ENCODE measurements around the gene CCDC83. TPM values are rescaled to one million over a fixed set of nuclear protein-coding genes. Genes with fewer than 3 reads are reported as not detected.

The CCDC83 gene
- total RNA-seq, 1 donor from 2014 or later, result not detected

- Mint-ChIP-seq H3K9me3 (ENCODE audit: unreplicated experiment) (no peaks in the 10 kb centered on the region), H3K27ac (ENCODE audit: unreplicated experiment) (no peak overlapping the region), H3K4me3 (ENCODE audit: unreplicated experiment) (no peak overlapping the region), H3K36me3 (ENCODE audit: low read depth, unreplicated experiment) (no peaks in the 10 kb centered on the region), H3K27me3 (ENCODE audit: unreplicated experiment) (peaks cover 2% of the 10 kb centered on the region), H3K4me1 (ENCODE audit: unreplicated experiment) (no peaks in the 10 kb centered on the region)
- DNase-seq (ENCODE audit: low spot score), result no peak
- no peak for TF ChIP-seq CTCF (IDR thresholded peaks at IDR 0.05; ENCODE audit: unreplicated experiment)
Observed at GRCh38 chr11:85884581-85885021, 29.4 kb downstream of the CCDC83 start.

GRCh38 chr11:85886089-85887056 is 31.2 kb downstream of the CCDC83 start:
- Mint-ChIP-seq H3K27me3 (ENCODE audit: unreplicated experiment) (peaks cover 2% of the 10 kb centered on the region), H3K9me3 (ENCODE audit: unreplicated experiment) (no peaks in the 10 kb centered on the region), H3K27ac (ENCODE audit: unreplicated experiment) (no peak overlapping the region), H3K36me3 (ENCODE audit: low read depth, unreplicated experiment) (no peaks in the 10 kb centered on the region), H3K4me3 (ENCODE audit: unreplicated experiment) (no peak overlapping the region), H3K4me1 (ENCODE audit: unreplicated experiment) (no peaks in the 10 kb centered on the region)
- TF ChIP-seq CTCF (IDR thresholded peaks at IDR 0.05; ENCODE audit: unreplicated experiment), result no peak
- DNase-seq (ENCODE audit: low spot score), result no peak

- DNase-seq (ENCODE audit: low spot score), result no peak
- H3K4me1 Mint-ChIP-seq (ENCODE audit: unreplicated experiment), result no peaks in the 10 kb centered on the region
- no peak overlapping the region for H3K27ac Mint-ChIP-seq (ENCODE audit: unreplicated experiment)
- no peak overlapping the region for H3K4me3 Mint-ChIP-seq (ENCODE audit: unreplicated experiment)
- no peaks in the 10 kb centered on the region for H3K36me3 Mint-ChIP-seq (ENCODE audit: low read depth, unreplicated experiment)
- no peak for TF ChIP-seq CTCF (IDR thresholded peaks at IDR 0.05; ENCODE audit: unreplicated experiment)
- H3K27me3 Mint-ChIP-seq (ENCODE audit: unreplicated experiment), result no peaks in the 10 kb centered on the region
- no peaks in the 10 kb centered on the region for H3K9me3 Mint-ChIP-seq (ENCODE audit: unreplicated experiment)
Observed at GRCh38 chr11:85889108-85889507, 33.9 kb downstream of the CCDC83 start.

GRCh38 chr11:85889676-85890579 is 34.7 kb downstream of the CCDC83 start:
- DNase-seq (ENCODE audit: low spot score), result no peak
- H3K4me1 Mint-ChIP-seq (ENCODE audit: unreplicated experiment), result no peaks in the 10 kb centered on the region
- H3K9me3 Mint-ChIP-seq (ENCODE audit: unreplicated experiment), result no peaks in the 10 kb centered on the region
- no peak for TF ChIP-seq CTCF (IDR thresholded peaks at IDR 0.05; ENCODE audit: unreplicated experiment)
- H3K36me3 Mint-ChIP-seq (ENCODE audit: low read depth, unreplicated experiment), result no peaks in the 10 kb centered on the region
- no peaks in the 10 kb centered on the region for H3K27me3 Mint-ChIP-seq (ENCODE audit: unreplicated experiment)
- H3K27ac Mint-ChIP-seq (ENCODE audit: unreplicated experiment), result no peak overlapping the region
- no peak overlapping the region for H3K4me3 Mint-ChIP-seq (ENCODE audit: unreplicated experiment)

Data from endothelial cell (in vitro differentiated cells).